OCI-LY3 (cell line): Measurements from ENCODE around the gene RASGRP3.
A peak's percentile ranks its signal among the peaks of the same experiment; 100 is the strongest.

Experiments
- H2AFZ ChIP-seq: fragments of 200-600, 300-600 bp; shearing (Covaris generic); 2 replicates; pipeline ENCODE4 v1.6.0; 2014; ENCODE audit warnings: antibody characterized with exemption, low read depth, low read length
- H3K27ac ChIP-seq: fragments of 200-600, 300-600 bp; sonication (generic); 2 replicates; pipeline ENCODE4 v1.5.1; 2014; ENCODE audit warnings: mild to moderate bottlenecking, low read length, moderate library complexity, mixed read lengths
- H3K27me3 ChIP-seq: fragments of 200-600, 300-600 bp; sonication (generic); 2 replicates; pipeline ENCODE4 v1.6.1; 2014; ENCODE audit warnings: low read depth, low read length, mixed read lengths
- H3K36me3 ChIP-seq: fragments of 200-600, 300-600 bp; sonication (generic); replicated peaks from 2 replicates; pipeline ENCODE3; 2014; ENCODE audit warnings: low read depth, low read length, mixed read lengths
- H3K4me1 ChIP-seq: fragments of 300-600, 200-600 bp; sonication (generic); 2 replicates; pipeline ENCODE4 v1.6.1; 2014; ENCODE audit warnings: low read length, mixed read lengths
- H3K4me2 ChIP-seq: fragments of 200-600, 300-600 bp; sonication (generic); 2 replicates; pipeline ENCODE4 v1.6.1; 2014; ENCODE audit warnings: low read length, mixed read lengths
- H3K4me3 ChIP-seq: fragments of 300-600, 200-600 bp; sonication (generic); 2 replicates; pipeline ENCODE4 v1.5.1; 2014; ENCODE audit warnings: antibody characterized with exemption, mild to moderate bottlenecking, low read length, moderate library complexity
- H3K79me2 ChIP-seq: fragments of 300-600, 200-600 bp; shearing (Covaris generic); 2 replicates; pipeline ENCODE4 v1.6.1; 2014; ENCODE audit warnings: mild to moderate bottlenecking, low read length, mixed read lengths
- H3K9ac ChIP-seq: fragments of 300-600, 200-600 bp; shearing (Covaris generic); 2 replicates; pipeline ENCODE4 v1.6.0; 2014; ENCODE audit warnings: mild to moderate bottlenecking, low read length, moderate library complexity
- H3K9me3 ChIP-seq: fragments of 200-600, 300-600 bp; shearing (Covaris generic); 2 replicates; pipeline ENCODE4 v1.6.1; 2014; ENCODE audit warnings: low read length, mixed read lengths; ENCODE audit not compliant: insufficient read depth
- H4K20me1 ChIP-seq: fragments of 200-600, 300-600 bp; sonication (generic); 2 replicates; pipeline ENCODE4 v1.6.1; 2016; ENCODE audit warnings: low read length, mixed read lengths; ENCODE audit not compliant: insufficient read depth
- CTCF ChIP-seq: fragments of 200-600, 300-600 bp; sonication (generic); IDR thresholded peaks from 2 replicates; pipeline ENCODE4 v1.5.1; 2014; ENCODE audit warnings: antibody characterized with exemption, low read length, low read depth
- EZH2phosphoT487 ChIP-seq: fragments of 200-600 bp; shearing (Covaris generic); IDR thresholded peaks from 2 replicates; pipeline ENCODE4 v1.6.1; 2018; ENCODE audit warnings: antibody characterized with exemption, mixed run types, low read depth

RASGRP3 gene

GRCh38 chr2:33577668-33578067, 101.2 kb downstream of the RASGRP3 start:
- Histone ChIP-seq H3K9ac (no peak overlapping the region), H3K27ac (no peak overlapping the region), H3K79me2 (no peaks in the 10 kb centered on the region), H3K36me3 (peaks cover 8% of the 10 kb centered on the region), H3K4me1 (peaks cover 9% of the 10 kb centered on the region), H3K4me3 (no peak overlapping the region), H3K4me2 (no peak overlapping the region), H4K20me1 (no peaks in the 10 kb centered on the region), H3K9me3 (no peaks in the 10 kb centered on the region), H2AFZ (no peak overlapping the region), H3K27me3 (no peaks in the 10 kb centered on the region)
- no peak for TF ChIP-seq EZH2phosphoT487

- Histone ChIP-seq H3K4me1 (peaks cover 14% of the 10 kb centered on the region), H3K27me3 (no peaks in the 10 kb centered on the region), H4K20me1 (no peaks in the 10 kb centered on the region), H3K4me3 (no peak overlapping the region), H2AFZ (no peak overlapping the region), H3K79me2 (no peaks in the 10 kb centered on the region), H3K27ac (no peak overlapping the region), H3K4me2 (no peak overlapping the region), H3K36me3 (peaks cover 14% of the 10 kb centered on the region), H3K9me3 (no peaks in the 10 kb centered on the region), H3K9ac (no peak overlapping the region)
- TF ChIP-seq EZH2phosphoT487, result no peak
- TF ChIP-seq CTCF, result no peak
Observed at GRCh38 chr2:33579227-33579626, 102.8 kb downstream of the RASGRP3 start.

GRCh38 chr2:33581872-33582271, 105.4 kb downstream of the RASGRP3 start:
- Histone ChIP-seq H3K79me2 (no peaks in the 10 kb centered on the region), H3K9me3 (no peaks in the 10 kb centered on the region), H4K20me1 (no peaks in the 10 kb centered on the region), H2AFZ (no peak overlapping the region), H3K4me3 (no peak overlapping the region), H3K36me3 (peaks cover 35% of the 10 kb centered on the region), H3K4me1 (peaks cover 14% of the 10 kb centered on the region), H3K9ac (no peak overlapping the region), H3K27me3 (no peaks in the 10 kb centered on the region), H3K4me2 (no peak overlapping the region), H3K27ac (no peak overlapping the region)
- TF ChIP-seq CTCF, result no peak

GRCh38 chr2:33583194-33583938, 106.9 kb downstream of the RASGRP3 start:
- peaks cover 14% of the 10 kb centered on the region for H3K4me1 ChIP-seq
- no peaks in the 10 kb centered on the region for H3K9me3 ChIP-seq
- TF ChIP-seq CTCF, result peak; percentile 89
- no peak for TF ChIP-seq EZH2phosphoT487
- peak overlapping the region; percentile 49 for H3K27ac ChIP-seq
- H3K4me2 ChIP-seq, result peak overlapping the region; percentile 15; the same call in 1 of the 2 replicates
- H3K36me3 ChIP-seq, result peaks cover 42% of the 10 kb centered on the region
- no peaks in the 10 kb centered on the region for H4K20me1 ChIP-seq
- H3K27me3 ChIP-seq, result no peaks in the 10 kb centered on the region
- H3K4me3 ChIP-seq, result no peak overlapping the region
- no peak overlapping the region for H2AFZ ChIP-seq
- peak overlapping the region; percentile 4; the same call in 1 of the 2 replicates for H3K9ac ChIP-seq
- H3K79me2 ChIP-seq, result no peaks in the 10 kb centered on the region
